HG02884 (cell line): ENCODE measurements around the gene IGF2BP1.
"Not testable (repeated sequence)": the region's sequence is repeated elsewhere in the genome, so short reads cannot be mapped to it uniquely, and the experiment has no call there.

ENCODE experiments used
- ATAC-seq: cut with Tn5 transposase; IDR thresholded peaks from one replicate; pipeline ENCODE4 v1.9.1; 2021; ENCODE audit warnings: mild to moderate bottlenecking, moderate library complexity; ENCODE audit not compliant: unreplicated experiment

The IGF2BP1 gene

DNA sequence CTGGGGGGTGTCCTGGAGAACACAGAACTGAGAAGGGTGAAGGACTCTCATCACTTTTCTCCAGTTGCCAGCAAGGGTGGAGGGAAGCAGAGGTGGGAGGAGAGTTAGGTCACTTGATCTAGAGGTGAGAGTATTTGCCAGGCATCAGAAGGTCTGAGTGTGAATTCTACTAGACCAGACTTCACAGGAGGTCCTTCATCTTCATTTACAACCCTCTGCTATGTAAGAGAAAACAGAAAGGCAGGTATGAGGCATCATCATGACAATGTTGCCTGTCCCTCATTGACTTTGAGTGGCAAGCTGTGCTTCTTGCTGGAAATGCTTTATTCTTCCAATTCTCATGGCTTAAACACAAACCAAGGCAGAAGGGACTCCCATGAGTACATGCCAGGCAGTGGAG is 89.5 kb downstream of the IGF2BP1 start:
- ATAC-seq: no peak

DNA sequence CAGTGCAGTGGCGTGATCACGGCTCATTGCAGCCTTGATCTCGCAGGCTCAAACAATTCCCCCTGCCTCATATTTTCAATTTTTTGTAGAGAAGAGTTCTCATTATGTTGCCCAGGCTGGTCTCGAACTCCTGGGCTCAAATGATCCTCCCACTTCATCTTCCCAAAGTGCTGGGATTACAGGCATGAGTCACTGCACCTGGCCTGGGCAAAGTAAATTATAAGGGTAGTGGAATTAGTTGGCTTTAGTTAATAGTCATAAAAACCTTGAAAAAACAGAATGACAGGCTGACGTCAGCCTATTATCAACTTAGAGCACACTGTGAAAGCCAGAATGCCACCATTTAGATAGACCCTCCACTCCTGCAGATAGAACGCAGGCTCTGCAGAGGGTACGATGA is 91.9 kb downstream of the IGF2BP1 start:
- no peak for ATAC-seq

DNA sequence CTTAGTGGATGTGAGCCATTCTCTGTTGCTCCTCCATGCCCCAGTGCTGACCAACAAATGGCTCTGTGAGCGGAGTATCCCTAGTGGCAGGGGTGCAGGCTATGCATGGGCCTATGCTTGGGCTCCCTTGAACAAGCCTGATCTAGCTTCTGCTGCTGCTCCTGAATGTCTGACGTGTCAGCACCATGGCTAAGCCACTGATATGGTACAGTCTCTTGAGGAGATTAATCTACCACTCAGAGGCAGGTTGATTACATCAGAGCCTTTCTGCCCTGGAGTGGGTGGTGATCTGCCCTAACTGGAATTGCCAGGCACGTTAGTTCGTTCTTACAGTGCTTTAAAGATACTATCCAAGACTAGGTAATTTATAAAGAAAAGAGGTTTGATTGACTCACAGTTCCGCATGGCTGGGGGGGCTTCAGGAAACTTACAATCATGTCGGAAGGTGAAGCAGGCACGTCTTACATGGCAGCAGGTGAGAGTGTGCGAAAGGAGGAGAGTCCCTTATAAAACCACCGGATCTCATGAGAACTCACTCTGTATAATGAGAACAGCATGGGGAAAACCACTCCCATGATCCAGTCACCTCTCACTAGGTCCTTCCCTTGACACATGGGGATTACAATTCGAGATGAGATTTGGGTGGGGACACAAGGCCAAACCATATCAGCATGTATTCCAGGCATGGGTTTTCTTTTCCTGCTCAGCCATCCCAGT is 93.9 kb downstream of the IGF2BP1 start:
- ATAC-seq: no peak

DNA sequence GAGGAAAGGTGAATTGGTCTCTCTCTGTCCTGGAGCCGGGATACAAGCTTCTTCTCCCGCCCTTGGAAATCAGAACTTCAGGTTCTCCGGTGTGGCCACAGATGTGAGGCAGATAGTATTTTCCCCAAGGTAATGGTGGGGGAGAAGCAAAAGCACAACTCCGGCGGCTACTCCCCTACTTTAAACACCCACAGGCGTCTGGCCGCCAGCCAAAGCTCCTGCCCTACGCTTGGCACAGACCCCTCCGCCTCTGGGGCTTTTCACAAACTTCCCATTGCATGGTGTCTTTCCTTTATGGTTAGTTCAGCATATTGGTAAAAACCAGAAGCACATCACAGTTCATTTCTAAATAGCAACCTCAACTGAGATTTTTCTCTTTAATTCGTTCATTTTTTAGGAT is 95.9 kb downstream of the IGF2BP1 start:
- ATAC-seq: no peak

DNA sequence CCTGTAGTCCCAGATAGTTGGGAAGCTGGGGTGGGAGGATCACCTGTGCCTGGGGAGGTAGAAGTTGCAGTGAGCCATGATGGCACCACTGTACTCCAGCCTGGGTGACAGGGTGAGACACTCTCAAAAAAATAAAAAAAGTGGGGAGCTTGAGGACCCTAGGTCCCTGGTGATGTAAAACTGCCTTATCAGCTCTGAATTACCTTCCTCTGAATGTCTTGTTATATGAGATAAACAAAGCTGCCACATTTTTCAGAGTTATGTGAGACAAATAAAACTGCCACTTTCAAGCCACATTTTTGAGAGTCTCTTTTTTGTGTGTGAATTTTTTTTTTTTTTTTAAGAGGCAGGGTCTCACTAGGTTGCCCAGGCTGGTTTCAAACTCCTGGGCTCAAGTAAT is 103.4 kb downstream of the IGF2BP1 start:
- ATAC-seq: no peak

DNA sequence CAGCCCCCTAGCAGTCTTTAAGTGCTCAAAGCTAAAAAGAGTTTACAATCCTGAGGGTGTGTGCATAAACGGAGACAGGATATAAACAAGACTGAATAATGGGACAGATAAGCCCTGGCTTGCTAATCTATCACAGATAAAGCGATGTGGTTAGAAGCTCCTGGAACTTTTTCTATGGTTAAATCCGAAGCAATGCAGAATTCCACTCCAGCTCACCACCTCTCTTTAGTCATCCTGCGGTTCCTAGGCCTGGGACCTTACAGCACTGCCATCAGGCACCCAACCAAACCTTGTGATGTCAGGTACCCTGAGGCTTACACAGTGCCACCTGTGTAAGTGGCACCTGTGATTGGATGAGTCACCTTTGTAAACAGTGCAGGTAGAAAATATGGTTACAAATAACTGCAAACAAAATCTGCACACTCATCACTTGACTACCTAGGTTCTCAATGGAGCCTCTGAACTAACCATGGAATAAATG is 103.9 kb downstream of the IGF2BP1 start:
- no peak for ATAC-seq

DNA sequence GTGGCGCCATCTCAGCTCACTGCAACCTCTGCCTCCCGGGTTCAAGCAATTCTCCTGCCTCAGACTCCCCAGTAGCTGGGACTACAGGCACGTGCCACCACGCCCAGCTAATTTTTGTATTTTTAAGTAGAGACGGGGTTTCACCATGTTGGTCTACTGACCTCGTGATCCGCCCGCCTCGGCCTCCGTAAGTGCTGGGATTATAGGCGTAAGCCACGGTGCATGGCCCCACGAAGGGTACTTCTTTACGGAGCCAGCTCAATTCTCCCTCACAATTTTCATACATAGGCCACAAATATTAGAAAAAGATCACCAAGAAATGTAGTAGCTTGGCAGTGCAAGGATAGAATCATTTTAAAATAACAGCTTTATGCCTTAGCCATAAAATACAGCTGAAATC is 106.2 kb downstream of the IGF2BP1 start:
- not testable (repeated sequence) for ATAC-seq

DNA sequence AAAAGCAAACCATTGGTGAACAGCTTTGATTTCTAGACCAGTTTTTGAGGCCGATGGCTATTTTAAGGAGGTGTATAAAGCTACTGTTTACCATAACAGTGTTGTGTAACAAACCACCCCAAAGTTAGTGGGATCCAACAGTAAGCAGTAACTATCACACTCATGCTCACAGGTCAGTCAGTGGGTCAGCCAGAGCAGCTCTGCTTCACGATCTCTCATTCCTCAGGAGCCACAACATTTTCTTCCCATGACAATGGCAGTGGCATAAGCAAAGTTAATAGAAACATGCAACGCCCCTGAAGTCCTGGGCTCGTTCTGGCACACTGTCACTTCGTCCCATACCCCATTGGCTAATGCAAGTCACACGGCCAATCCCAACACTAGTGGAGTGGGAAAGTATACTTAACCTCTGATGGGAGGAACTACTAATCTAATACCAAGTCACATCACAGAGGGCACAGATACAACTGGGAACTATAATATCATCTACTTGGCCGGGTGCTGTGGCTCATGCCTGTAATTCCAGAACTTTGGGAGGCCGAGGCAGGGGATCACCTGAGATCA is 107.4 kb downstream of the IGF2BP1 start:
- ATAC-seq: no peak
